Vagina (tissue), 2 donors: ENCODE results near the gene NID2. TPM values are rescaled to one million over a fixed set of nuclear protein-coding genes. Genes with fewer than 3 reads are reported as not detected.

Source experiments
- DNase-seq, 2 donors: peaks; one replicate each; pipeline ENCODE4 v3.0.0-alpha.2; 2017; ENCODE audit errors: extremely low spot score in 2 of 2
- H3K27ac ChIP-seq: fragments of 200-600 bp; sonication (generic); one replicate; pipeline ENCODE4 v1.5.1; 2019
- H3K27me3 ChIP-seq: fragments of 200-600 bp; sonication (generic); one replicate; pipeline ENCODE4 v1.5.1; 2019
- H3K36me3 ChIP-seq, 2 donors: fragments of 200-600 bp; sonication (generic); one replicate each; pipeline ENCODE4 v1.5.1; 2017 to 2019
- H3K4me1 ChIP-seq: fragments of 200-600 bp; sonication (generic); one replicate; pipeline ENCODE4 v1.5.1; 2019
- H3K4me3 ChIP-seq, 2 donors: fragments of 200-600 bp; sonication (generic); 1 replicate in 1 of 2; 2 replicates in 1 of 2; pipeline ENCODE4 v1.5.1; 2016 to 2019
- H3K9me3 ChIP-seq: fragments of 200-600 bp; sonication (generic); one replicate; pipeline ENCODE4 v1.5.1; 2019
- CTCF ChIP-seq, 3 experiments: fragments of 450-650 bp in 2 of 3; fragments of 200-600 bp in 1 of 3; sonication (generic) in 1 of 3; IDR thresholded peaks; one replicate each; pipeline ENCODE4 v1.5.1; 2017 to 2019; ENCODE audit warnings: antibody characterized with exemption in 3 of 3, mild to moderate bottlenecking in 2 of 3, moderate library complexity in 2 of 3
- POLR2A ChIP-seq, 2 donors: fragments of 450-650 bp; IDR thresholded peaks; one replicate each; pipeline ENCODE4 v1.6.1; 2017; ENCODE audit warnings: antibody characterized with exemption in 2 of 2, mild to moderate bottlenecking in 2 of 2, moderate library complexity in 2 of 2
- POLR2AphosphoS5 ChIP-seq, 2 donors: sonication (generic); formaldehyde crosslinking; IDR thresholded peaks; one replicate each; pipeline ENCODE4 v1.9.0; 2017; ENCODE audit warnings: antibody characterized with exemption in 2 of 2, mild to moderate bottlenecking in 2 of 2, low read depth in 1 of 2; ENCODE audit not compliant: insufficient read depth in 1 of 2
- intact Hi-C: fragments of 100-400 bp; cut with DNase I; formaldehyde crosslinking; loops from one replicate; pipeline ENCODE4 v1.15.1; 2023
- total RNA-seq: library from RNA; depleted of rRNA; stranded (reverse); fragments of >200 nt; gene quantifications from one replicate; pipeline ENCODE4 v1.2.3, GENCODE V29; 2016

The NID2 gene
- total RNA-seq, 1 donor from 2014 or later, result 20.1 TPM

- intact Hi-C loops, result no loop called here
- Histone ChIP-seq H3K9me3 (no peaks in the 10 kb centered on the region), H3K27me3 (no peaks in the 10 kb centered on the region), H3K27ac (no peak overlapping the region), H3K36me3 (peaks cover 0 to 93% of the 10 kb centered on the region in 2 donors), H3K4me3 (no peak overlapping the region), H3K4me1 (no peaks in the 10 kb centered on the region)
- TF ChIP-seq POLR2AphosphoS5 (IDR thresholded peaks at IDR 0.05; ENCODE audit: insufficient read depth in 1 of 2, low read depth in 1 of 2) (no peak), POLR2A (IDR thresholded peaks at IDR 0.05) (no peak), CTCF (IDR thresholded peaks at IDR 0.05) (no peak)
- no peak for DNase-seq
Measured at GRCh38 chr14:52007211-52007610, 61.6 kb downstream of the NID2 start.

DNA sequence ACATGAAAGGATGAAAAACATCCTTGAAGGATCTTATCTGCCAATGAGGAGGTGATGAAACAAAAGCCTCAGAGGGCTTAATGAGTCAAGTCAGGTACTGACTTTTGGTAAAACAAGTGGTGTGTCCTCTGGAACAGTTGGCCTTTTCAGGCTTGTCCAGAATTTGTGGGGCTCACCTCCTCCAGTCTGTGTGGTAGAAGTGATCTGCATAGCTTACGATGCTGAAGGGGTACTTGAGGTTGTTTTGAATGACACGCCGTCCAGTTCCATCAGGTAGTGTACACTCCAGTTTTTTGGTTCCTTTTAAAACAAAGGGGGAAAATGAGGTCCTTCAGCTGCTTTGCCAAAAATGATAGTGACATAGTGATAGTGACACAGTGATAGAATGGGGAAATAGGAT is 62.5 kb downstream of the NID2 start:
- no peaks in the 10 kb centered on the region for H3K4me1 ChIP-seq
- H3K4me3 ChIP-seq, result no peak overlapping the region
- no peak for TF ChIP-seq CTCF (IDR thresholded peaks at IDR 0.05)
- no peak for TF ChIP-seq POLR2A (IDR thresholded peaks at IDR 0.05)
- no peak for TF ChIP-seq POLR2AphosphoS5 (IDR thresholded peaks at IDR 0.05; ENCODE audit: insufficient read depth in 1 of 2, low read depth in 1 of 2)
- intact Hi-C loops, result no loop called here
- DNase-seq, result no peak
- no peak overlapping the region for H3K27ac ChIP-seq
- peaks cover 0 to 94% of the 10 kb centered on the region in 2 donors for H3K36me3 ChIP-seq
- H3K9me3 ChIP-seq, result no peaks in the 10 kb centered on the region
- no peaks in the 10 kb centered on the region for H3K27me3 ChIP-seq

DNA sequence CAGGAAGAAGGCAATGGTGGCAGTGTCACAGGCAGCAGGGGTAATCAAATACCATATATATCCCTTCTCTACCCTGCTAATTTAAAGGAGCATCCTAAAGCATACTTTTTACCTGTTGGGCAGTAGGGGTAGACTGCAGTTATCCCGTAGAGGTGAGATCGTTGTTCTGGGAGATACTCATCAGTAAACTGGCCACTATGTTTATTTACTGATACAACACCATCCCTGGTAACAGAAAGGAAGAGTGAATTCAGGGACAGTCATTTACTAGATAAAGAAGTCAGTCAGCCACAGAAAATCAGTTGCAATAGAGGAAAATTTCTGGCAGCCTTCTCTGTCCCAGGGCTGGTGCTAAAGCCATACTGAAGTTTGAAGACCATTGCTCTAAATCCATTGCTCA is 63.2 kb downstream of the NID2 start:
- H3K27me3 ChIP-seq, result no peaks in the 10 kb centered on the region
- peaks cover 0 to 87% of the 10 kb centered on the region in 2 donors for H3K36me3 ChIP-seq
- H3K4me1 ChIP-seq, result no peaks in the 10 kb centered on the region
- no peak for TF ChIP-seq POLR2AphosphoS5 (IDR thresholded peaks at IDR 0.05; ENCODE audit: insufficient read depth in 1 of 2, low read depth in 1 of 2)
- TF ChIP-seq CTCF (IDR thresholded peaks at IDR 0.05), result no peak
- no peak for TF ChIP-seq POLR2A (IDR thresholded peaks at IDR 0.05)
- no peak for DNase-seq
- H3K4me3 ChIP-seq, result no peak overlapping the region
- H3K9me3 ChIP-seq, result no peaks in the 10 kb centered on the region
- H3K27ac ChIP-seq, result no peak overlapping the region
- intact Hi-C loops, result no loop called here

GRCh38 chr14:52003324-52003723 is 65.5 kb downstream of the NID2 start:
- intact Hi-C loops, result loop anchor here (5.0 kb wide), 1 partner anchor 129 kb away; no protein-coding TSS in a partner anchor
- no peaks in the 10 kb centered on the region for H3K27me3 ChIP-seq
- no peak for DNase-seq
- no peaks in the 10 kb centered on the region for H3K9me3 ChIP-seq
- H3K27ac ChIP-seq, result no peak overlapping the region
- H3K36me3 ChIP-seq, result peaks cover 0 to 64% of the 10 kb centered on the region in 2 donors
- TF ChIP-seq POLR2A (IDR thresholded peaks at IDR 0.05) (no peak), POLR2AphosphoS5 (IDR thresholded peaks at IDR 0.05; ENCODE audit: insufficient read depth in 1 of 2, low read depth in 1 of 2) (no peak), CTCF (IDR thresholded peaks at IDR 0.05) (no peak)
- no peaks in the 10 kb centered on the region for H3K4me1 ChIP-seq
- H3K4me3 ChIP-seq, result no peak overlapping the region

- Histone ChIP-seq H3K4me1 (no peaks in the 10 kb centered on the region), H3K36me3 (peaks cover 4 to 57% of the 10 kb centered on the region in 2 donors), H3K9me3 (no peaks in the 10 kb centered on the region), H3K27me3 (no peaks in the 10 kb centered on the region), H3K27ac (no peak overlapping the region), H3K4me3 (no peak overlapping the region)
- intact Hi-C loops, result loop anchor here (5.0 kb wide), 1 partner anchor 130 kb away; no protein-coding TSS in a partner anchor
- TF ChIP-seq POLR2AphosphoS5 (IDR thresholded peaks at IDR 0.05; ENCODE audit: insufficient read depth in 1 of 2, low read depth in 1 of 2) (no peak), POLR2A (IDR thresholded peaks at IDR 0.05) (no peak), CTCF (IDR thresholded peaks at IDR 0.05) (no peak)
- DNase-seq, result no peak
Measured at GRCh38 chr14:52002542-52002941, 66.3 kb downstream of the NID2 start.
